Right hindlimb (tissue), 1 donor: Measurements from ENCODE around the gene KCNRG.
"Not testable (repeated sequence)": the region's sequence is repeated elsewhere in the genome, so short reads cannot be mapped to it uniquely, and the experiment has no call there.

ENCODE experiments used
- DNase-seq: peaks from one replicate; pipeline ENCODE4 v3.0.0-alpha.2; 2018

KCNRG gene

DNA sequence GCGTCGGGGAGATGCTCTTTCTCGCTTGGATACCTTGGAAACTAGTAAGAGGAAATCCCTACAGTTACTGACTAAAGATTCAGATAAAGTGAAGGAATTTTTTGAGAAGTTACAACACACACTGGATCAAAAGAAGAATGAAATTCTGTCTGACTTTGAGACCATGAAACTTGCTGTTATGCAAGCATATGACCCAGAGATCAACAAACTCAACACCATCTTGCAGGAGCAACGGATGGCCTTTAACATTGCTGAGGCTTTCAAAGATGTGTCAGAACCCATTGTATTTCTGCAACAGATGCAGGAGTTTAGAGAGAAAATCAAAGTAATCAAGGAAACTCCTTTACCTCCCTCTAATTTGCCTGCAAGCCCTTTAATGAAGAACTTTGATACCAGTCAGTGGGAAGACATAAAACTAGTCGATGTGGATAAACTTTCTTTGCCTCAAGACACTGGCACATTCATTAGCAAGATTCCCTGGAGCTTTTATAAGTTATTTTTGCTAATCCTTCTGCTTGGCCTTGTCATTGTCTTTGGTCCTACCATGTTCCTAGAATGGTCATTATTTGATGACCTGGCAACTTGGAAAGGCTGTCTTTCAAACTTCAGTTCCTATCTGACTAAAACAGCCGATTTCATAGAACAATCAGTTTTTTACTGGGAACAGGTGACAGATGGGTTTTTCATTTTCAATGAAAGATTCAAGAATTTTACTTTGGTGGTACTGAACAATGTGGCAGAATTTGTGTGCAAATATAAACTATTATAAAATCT lies 2.7 kb upstream of the KCNRG start:
- DNase-seq = no peak

DNA sequence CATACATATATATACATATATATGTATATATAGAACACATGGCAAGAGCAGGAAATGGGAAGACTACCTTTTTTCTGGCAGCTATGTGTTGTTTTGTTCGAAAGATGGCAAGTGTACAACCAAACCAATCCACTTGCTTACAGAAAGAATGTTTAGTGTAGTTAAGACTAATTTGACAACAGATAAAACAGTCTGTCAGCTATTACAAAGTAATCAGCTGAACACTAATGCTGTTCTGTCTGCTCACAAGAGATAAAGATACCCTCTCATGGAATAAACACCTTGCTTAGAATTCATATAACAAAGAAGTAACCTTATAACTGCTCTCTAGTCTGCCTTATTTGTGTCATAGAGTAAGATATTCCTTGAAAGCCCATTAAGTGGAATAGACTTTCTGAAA lies 858 bp upstream of the KCNRG start:
- no peak for DNase-seq

DNA sequence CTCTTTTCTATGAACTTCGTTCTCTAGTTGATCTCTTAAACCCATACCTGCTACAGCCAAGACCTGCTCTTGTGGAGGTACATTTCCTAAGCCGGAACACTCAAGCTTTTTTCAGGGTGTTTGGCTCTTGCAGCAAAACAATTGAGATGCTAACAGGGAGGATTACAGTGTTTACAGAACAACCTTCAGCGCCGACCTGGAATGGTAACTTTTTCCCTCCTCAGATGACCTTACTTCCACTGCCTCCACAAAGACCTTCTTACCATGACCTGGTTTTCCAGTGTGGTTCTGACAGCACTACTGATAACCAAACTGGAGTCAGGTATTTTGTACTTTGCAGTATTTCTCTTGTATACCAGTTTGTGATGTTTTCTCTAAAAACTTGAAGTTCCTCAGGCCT lies 506 bp downstream of the KCNRG start:
- DNase-seq = no peak

DNA sequence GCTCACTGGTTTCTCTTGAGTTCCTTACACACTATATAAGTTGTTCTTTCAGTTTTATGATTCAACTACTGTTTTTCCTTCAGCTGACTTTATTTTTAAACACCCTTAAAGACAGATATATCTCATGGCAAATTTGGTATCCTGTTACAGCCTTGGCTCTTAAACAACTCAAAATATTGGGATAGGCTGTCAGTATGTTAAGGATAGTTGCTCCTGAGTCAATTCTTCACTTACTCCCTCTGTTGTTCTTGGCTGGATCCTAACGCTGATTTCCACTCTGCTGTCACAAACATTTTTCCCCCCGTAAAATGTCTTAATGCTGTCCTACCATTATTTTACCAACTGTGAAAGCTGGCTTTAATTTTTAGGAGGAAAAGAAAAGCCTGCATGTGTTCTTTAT lies 1.2 kb downstream of the KCNRG start:
- DNase-seq = no peak

DNA sequence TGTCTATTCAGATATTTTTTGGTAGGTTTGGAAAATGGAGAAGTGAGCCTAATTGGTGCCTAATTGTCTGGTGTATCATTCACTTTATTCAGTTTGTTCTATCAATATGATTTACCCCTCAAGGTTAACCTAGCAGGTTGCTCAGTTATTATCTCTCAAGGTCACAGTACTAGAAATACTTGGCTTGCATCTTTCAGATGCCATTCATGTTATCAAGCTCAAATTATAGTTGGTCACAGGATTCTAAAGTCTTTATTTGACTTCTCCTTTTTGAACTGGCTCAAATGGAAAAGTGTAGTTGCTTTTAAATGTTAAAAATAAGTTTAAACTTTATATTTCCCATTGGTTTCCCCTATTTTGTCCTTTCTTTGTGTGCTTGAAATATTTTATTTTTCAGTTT lies 2.6 kb downstream of the KCNRG start:
- no peak for DNase-seq

DNA sequence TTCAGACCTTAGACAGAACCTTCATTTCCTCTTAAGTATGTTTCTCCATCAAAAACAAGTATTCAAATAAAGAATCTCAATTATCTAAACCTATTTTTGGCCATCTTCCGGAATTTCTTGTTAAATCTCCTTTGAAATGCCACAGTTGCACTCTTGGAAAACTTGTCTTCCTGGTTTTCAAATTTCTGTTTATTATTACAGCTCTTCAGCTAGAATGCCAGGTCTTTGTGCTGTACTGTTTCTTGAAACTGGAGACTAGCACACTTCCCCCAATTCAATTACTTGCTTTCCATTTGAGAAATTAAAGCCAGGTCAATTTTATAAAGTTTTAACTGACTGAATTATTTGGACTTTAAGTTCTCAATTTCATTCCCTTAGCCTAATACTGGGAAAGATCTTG lies 10.2 kb downstream of the KCNRG start:
- DNase-seq = no peak

DNA sequence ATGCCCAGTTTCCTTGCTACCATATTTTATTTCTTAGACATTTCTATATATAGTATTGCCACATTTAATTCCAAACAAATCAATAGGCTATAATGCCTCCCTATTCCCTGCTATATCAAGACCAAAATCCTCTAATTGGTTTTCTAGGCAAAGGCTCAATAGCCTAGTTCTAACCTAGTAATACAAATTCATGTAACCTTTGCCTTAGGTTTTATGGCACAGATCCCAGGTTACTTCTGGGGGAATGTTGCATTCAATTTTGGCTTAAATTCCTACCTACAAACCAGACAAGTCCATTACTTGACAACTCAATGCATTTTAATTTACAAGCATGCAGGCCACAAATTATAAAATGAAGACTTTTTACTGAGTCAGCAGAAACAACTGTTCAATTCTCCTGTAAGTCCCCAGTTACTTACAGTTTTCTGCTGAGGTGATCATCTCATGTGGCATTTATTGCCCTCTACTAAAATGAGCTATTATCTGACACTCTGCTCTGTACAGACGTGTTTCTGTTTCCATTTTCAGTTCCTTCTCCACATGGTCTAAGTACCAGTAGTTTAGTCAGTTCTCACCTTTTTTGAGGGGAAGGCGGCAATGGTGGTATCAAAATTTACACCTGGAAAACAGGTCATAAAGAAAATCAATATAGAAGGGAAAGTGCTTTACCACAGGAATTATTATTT lies 11.7 kb downstream of the KCNRG start:
- no peak for DNase-seq

DNA sequence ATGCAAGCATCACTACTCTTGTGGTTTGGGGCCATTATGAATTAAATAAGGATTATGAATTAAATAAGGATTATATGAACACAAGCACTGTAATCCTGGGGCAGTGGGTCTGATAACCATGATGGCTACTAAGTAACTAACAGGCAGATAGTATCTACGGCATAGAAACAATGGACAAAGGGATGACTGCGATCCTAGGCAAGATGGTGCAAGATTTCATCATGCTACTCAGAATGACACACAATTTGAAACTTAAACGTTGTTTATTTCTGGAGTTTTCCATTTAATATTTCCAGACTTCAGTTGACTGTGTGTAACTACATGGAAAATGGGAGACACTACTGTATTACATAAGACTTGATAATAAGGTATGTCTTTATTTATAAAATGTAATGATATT lies 15.1 kb downstream of the KCNRG start:
- DNase-seq = no peak

DNA sequence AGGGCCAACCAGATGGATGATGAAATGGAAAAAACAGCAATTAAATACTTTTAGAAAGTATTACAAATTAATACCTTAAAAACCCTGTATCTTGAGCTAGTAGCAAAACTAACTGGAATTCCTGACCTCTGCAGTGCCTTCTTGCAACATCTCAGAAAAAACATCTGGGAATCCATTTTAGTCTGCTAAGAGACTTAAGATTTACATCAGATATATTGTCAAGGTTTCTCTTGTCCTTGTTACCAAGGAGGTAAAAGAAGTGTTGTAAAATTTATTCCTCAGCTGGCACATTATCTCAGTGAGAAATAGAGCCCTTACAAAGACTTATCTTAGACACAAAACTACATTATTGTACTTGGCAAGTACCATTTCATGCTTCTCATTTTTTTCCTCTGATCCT lies 18.5 kb downstream of the KCNRG start:
- no peak for DNase-seq

DNA sequence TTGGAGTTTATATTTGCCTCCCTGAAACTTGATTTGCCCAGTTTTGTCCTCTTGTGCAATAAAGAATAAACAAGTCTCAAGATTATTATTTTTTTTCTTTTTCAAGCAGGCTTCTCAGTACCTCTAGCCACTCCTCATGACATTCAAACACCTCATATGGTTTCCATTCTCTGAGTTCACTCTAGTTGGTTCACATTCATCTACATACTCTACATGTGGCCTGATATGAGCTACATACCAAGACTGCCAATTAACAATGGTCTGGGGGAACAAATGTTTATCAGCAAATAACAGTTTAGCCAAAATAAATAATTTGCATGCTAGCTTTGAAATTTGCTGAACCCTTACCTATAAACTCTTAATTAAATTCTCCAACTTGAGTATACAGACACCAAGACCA lies 22.5 kb downstream of the KCNRG start:
- no peak for DNase-seq

DNA sequence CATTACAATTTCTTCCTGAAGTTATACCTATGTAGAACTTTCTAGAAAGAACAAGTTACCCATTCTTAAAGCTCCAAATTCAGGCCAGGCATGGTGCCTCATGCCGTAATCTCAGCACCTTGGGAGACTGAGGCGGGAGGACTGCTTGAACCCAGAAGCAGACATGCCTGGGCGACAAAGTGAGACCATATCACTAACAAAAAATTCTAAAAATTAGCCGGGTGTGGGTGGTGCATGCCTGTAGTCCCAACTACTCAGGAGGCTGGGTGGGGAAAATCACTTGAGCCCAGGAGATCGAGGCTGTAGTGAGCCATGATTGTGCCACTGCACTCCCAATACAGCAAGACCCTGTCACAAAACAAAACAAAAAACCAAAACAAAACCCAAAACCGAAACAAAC lies 23.0 kb downstream of the KCNRG start:
- DNase-seq = no peak

DNA sequence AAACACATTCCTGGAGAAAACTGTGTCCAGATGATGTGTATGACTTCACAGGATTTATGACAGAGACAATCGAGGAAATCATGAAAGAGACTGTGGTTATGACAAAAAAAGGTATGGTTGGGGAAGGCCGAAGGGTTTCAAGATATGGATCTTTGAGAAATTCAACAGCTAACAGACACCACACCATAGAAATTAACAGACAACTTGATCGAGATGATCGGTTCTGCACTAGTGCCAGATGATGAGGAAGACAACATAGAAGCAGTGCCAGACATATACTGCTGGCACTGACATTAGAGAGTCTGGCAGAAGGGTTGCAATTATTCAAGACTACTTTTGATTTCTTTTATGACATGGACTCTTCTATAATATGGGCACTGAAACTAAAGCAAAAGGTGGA lies 37.2 kb downstream of the KCNRG start:
- DNase-seq = no peak

DNA sequence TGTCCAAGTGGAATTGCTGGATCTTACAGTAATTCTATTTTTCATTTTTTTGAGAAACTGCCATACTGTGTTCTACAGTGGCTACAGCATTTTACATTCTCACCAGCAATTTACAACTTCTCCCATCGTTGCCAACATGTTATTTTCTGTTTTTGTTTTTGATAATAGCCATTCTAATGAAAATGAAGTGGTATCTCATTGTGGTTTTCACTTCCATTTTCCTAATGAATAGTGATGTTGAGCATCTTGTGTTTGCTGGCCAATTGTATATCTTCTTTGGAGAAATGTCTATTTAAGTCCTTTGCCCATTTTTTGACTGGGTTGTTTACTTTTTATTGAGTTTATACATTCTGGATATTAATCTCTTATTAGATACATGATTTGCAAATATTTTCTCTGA lies 38.6 kb downstream of the KCNRG start:
- DNase-seq = no peak

DNA sequence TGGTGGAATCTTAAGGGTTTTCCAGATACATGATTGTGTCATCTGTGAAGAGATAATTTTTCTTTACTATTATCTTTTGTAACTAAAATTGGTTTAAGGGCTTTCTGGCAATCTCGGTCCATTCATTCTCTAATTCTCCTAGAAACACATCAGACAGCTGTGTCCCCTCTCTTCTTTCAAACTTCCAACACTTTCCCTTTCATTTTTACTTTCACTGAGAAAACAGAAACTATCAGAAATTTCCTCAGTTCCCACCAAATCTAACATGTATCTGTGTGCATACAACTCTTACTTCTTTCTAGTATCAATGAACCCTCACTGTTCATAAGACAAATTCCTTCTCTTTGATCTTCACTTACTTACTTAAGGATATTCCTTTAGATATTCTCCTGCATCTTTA lies 40.2 kb downstream of the KCNRG start:
- DNase-seq = no peak

DNA sequence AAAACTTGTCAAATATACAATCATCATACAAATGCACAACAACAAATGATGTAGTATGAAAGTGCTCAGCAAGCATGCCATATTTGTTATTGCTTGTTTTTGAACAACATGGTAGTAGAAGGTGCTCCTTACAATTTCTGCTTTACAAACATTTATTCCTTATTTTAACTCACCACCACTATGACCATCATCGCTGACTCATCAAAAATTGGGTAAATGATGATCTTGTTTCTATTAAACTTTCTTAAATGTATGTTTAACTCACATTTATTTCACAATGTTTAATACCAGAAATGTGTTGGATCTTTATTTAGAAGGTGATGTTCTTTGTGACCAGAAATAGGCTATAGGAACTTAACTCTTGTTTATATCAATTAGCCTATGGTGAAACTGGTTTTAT lies 45.5 kb downstream of the KCNRG start:
- DNase-seq = no peak

DNA sequence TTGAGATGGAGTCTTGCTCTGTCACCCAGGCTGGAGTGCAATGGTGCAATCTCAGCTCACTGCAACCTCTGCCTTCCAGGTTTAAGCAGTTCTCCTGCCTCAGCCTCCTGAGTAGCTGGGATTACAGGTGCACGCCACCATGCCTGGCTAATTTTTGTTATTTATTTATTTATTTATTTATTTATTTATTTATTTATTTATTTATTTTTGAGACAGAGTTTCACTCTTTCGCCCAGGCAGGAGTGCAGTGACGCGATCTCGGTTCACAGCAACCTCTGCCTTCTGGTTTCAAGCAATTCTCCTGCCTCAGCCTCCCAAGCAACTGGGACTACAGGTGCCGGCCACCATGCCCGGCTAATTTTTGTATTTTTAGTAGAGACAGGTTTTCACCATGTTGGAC lies 47.1 kb downstream of the KCNRG start:
- not testable (repeated sequence) for DNase-seq

DNA sequence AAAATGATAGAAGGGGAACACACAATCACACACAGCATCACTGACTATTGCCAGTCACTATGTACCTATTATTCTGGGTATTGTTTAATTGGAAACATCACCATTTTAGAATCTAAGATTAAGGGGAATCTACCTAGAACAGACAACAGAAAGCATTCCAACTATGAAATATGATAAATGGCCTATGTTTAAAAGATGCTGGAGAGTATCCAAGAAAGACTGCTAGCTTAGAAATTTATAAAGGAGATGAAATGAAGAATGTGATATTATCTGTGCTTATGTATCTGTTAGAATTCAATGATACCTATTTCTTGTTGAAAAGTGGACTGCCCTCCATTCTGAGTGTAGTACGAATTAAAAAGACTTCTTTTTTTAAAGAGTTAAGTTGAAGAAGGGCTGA lies 50.5 kb downstream of the KCNRG start:
- no peak for DNase-seq

DNA sequence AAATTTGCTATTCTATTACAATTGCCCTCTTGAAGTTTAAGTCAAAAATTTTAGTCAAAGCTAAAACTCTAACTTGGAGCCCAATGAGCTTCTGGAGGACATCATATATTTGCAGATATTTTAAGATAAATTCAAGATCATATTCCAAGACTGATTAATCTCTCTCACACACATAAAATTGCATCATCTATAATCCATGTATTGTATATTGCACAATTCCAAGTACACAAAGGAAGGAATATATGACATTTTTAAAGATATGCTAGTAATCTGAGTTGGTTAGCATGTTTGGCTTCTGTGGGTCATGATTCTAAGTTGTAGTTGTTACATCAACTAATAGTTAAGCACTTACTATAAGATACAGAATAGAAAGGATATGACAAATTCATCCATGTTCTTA lies 53.3 kb downstream of the KCNRG start:
- no peak for DNase-seq

DNA sequence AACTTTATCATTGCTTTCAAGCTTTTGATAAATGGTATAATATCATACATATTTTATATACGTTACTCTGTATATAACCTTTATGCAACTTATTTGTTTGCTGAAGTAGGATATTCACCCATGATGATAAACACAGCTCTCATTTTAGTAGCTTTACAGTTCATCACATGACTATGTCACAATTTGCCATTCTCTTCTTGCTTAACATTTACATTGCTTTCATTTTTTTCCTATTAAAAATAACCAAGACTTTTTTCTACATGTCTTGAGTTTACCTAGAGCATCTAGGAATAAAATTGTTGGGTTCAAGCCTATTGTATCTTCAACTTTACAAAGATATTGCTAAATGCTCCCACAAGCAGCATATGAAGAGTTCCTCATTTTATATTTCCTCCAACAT lies 54.0 kb downstream of the KCNRG start:
- DNase-seq = no peak

DNA sequence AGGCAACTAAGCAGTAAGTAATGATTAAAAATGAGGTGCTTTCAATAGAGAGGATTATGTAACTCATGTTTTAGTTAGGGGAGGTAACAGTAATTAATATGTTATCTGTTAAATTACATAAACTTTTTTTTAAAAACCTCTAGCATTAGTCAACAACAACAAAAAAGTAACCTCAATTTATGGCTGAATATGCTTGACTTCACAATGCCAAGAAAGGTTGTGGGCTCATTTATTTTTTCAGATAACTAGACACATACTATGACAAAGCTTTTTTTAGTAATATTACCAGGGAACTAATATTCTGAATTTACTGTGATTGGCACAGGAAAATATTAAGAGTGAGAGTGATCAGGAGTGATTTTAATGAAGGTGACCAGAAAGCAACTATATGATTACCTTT lies 54.9 kb downstream of the KCNRG start:
- no peak for DNase-seq
